GM21390 (cell line): ENCODE results near the gene RGP1.

Experiments used
- ATAC-seq: cut with Tn5 transposase; IDR thresholded peaks from one replicate; pipeline ENCODE4 v1.9.1; 2021; ENCODE audit not compliant: unreplicated experiment

The RGP1 gene

GRCh38 chr9:35718721-35719511 lies 30.2 kb upstream of the RGP1 start:
- no peak for ATAC-seq

DNA sequence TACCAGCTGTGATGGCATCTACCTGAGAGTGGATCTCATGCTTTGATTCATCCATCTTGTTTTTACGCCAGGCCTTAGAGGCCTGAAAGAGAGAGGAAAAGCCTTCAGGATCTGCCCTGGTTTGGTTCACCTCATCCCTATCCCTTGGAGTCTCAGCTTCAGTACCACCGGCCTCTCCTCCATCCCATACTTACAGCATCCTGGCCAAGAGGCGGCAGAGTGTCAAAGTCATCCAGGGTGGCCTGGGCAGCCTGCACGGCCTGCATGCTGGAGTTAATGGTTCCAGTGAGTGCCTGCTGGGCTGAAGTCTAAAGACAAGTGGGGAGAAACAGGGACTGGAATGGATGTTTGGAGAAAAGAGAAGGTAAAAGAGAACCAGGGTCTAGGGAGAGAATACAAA lies 29.5 kb upstream of the RGP1 start:
- no peak for ATAC-seq

GRCh38 chr9:35723426-35723825 lies 25.7 kb upstream of the RGP1 start:
- ATAC-seq, result no peak

GRCh38 chr9:35723908-35724307 lies 25.2 kb upstream of the RGP1 start:
- ATAC-seq, result no peak

DNA sequence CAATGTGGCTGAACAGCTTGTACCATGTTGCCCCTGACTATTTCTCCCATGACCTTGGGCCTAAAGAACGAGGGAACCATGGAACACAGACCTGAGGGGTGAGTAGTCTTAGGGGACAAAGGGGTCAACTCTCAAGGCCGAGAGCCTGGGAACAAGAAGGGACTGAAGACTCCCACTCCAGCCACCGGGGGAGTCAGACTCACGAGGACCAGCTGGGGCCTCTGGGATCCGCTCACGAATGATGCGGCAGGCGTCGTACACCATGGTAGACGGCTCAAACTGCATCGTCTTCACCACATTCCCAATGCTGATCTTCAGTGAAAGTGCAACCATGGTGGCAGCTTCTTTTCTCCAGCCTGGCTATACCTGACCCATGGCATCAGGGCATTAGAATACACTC lies 23.7 kb upstream of the RGP1 start:
- ATAC-seq, result no peak

- no peak for ATAC-seq
Observed at GRCh38 chr9:35726931-35727330, 22.2 kb upstream of the RGP1 start.

GRCh38 chr9:35727676-35728040 lies 21.4 kb upstream of the RGP1 start:
- ATAC-seq, result no peak

DNA sequence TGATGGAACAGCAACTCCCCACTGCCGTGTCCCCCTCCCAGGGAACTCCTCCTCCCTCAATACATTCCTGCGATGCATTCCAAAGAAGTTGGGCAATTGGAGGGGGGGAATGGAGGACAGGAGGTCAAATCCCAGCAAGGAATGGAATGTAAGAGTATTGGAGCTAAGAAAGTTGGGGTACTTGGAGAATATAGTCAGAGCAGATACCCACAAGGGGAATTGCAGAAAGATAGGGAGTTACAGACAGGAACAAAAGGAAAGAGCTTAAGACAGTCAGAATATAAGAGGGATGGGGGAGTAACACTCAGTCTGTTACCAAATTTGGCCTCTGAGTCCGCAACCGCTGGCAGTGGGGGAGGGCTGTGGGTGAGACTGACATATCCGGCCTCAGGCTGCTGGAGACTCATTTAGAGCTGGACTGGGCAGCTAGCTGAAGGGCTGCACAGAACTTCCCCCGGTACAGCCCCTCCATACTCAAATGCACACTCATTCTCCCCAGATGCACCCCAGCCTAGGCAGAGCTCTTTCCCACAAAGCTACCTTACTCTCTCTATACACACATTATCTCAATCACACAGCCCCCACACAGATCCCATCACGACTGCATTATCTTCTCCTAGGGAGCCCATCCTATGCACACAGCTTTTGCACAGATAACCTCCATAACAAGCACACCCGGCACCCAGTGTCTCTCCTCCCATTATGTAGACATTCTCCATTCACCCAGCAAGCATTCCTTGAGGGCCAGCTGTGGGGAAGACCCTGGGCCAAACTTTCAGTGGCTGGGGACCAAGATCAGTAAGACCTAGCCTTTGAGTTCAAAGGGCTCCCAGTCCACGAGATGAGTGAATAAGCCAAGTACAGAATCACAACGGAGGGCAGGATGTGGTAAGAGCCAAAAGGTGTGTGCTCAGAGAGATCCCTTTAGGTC lies 20.8 kb upstream of the RGP1 start:
- ATAC-seq, result no peak

GRCh38 chr9:35729101-35729500 lies 20.0 kb upstream of the RGP1 start:
- ATAC-seq, result no peak

GRCh38 chr9:35729700-35730485 lies 19.2 kb upstream of the RGP1 start:
- ATAC-seq, result no peak

GRCh38 chr9:35730486-35730854 lies 18.6 kb upstream of the RGP1 start:
- ATAC-seq, result no peak

DNA sequence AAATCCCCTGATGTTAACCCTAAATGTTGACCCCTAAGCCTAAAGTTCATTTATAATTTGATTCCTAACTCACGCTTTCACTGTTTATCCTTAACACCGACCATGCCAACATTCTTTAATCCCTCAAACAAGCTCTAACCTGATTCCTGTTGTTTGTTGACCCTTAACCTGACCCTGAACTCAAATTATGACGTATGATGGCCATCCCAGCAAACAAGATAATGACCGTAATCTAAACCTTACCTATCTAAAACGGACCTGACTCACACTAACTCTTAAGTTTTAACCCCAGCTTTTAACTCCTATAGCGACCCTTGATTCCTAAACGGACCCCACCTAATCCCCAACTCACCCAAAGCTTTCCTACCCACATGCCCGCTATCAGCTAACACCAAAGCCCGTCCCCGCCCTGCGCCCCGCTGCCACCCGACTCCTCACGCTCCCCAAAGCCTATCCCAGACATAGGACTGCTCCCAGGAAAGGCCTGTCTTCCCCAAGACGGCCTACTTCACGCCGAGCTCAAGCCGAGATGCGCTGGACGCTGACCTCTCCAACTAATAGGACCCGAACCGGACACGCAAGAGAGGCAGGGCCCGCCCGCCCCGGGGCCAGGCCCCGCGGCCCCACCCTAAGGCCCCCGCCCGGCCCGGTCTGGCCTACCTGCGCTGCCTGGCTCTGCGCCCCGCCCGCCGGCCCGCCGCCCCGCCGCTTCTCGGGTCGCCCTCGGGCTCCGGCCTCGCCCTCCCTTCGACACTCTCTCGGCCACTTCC lies 17.5 kb upstream of the RGP1 start:
- no peak for ATAC-seq

DNA sequence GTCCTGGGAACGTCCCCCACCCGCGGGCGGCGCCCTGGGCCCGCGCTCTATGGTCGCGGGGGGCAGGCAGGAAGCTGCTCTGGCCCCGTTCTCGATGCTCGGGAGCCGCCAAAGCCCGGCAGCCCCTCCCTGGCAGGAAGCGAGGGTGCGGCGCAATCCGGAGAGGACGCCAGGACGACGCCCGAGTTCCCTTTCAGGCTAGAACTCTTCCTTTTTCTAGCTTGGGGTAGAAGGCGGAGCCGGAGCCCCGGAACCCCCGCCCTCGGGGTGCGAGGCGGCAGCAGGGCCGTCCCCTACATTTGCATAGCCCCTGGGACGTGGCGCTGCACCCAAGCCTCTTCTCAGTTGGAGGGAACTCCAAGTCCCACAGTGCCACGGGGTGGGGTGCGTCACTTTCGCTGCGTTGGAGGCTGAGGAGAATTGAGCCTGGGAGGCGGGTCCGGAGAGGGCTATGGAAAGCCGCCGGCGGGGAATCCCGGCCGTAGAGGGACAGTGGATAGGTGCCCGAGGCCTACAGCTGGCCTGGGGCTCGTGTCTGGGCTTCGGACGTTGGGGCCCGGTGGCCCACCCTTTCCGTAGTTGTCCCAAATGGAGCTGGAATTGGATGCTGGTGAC lies 16.8 kb upstream of the RGP1 start, which contains the start of the genes CREB3 and TLN1:
Gene CREB3, plus strand, starts transcription at position 482 of the 615 bp plus-strand sequence. Its CDS starts 107 bp downstream, at position 589.
Gene TLN1, minus strand, starts transcription at position 11 of the 615 bp plus-strand sequence. CDS start 6,501 bp downstream, outside the sequence.
- ATAC-seq, result peak; percentile 78

DNA sequence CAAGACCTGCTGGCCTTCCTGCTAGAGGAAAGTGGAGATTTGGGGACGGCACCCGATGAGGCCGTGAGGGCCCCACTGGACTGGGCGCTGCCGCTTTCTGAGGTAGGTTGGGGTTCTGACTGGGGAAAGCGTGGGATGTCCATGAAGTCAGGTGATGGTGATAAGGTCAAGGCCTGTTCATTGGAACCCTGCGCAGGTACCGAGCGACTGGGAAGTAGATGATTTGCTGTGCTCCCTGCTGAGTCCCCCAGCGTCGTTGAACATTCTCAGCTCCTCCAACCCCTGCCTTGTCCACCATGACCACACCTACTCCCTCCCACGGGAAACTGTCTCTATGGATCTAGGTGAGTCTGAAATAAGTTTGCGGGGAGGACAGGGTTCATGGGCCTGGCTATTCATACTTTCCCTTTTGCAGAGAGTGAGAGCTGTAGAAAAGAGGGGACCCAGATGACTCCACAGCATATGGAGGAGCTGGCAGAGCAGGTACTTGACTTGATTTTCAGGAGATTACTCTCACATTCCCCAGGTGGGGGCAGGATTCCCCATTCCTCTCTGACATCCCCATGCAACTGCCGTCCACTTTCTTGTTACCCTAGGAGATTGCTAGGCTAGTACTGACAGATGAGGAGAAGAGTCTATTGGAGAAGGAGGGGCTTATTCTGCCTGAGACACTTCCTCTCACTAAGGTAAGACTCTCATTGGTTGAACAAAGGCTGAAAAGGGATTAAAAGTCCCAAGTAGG lies 16.1 kb upstream of the RGP1 start:
- no peak for ATAC-seq

DNA sequence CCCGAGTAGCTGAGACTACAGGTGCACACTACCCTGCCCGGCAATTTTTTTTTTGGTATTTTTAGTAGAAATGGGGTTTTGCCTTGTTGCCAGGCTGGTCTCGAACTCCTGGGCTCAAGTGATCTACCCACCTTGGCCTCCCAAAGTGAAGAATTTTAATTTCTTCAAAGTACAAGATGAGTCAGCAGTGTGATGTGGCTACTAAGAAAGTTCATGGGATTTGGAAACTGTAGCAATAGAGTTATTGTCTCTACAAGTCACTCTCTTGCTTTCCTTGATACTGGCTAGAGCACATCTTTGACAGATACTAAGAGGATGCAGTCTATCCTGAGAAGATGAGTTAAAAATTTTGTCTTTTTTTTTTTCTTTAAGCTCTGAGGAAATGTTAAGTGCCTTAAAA lies 15.0 kb upstream of the RGP1 start:
- ATAC-seq, result no peak

DNA sequence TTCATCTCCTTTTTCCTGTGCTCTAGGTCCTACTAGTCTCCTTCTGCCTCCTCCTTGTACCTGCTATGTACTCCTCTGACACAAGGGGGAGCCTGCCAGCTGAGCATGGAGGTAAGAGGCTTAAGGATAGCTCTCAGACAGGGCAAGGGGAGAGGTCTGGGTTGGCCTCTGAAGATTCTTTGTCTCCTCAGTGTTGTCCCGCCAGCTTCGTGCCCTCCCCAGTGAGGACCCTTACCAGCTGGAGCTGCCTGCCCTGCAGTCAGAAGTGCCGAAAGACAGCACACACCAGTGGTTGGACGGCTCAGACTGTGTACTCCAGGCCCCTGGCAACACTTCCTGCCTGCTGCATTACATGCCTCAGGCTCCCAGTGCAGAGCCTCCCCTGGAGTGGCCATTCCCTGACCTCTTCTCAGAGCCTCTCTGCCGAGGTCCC lies 12.9 kb upstream of the RGP1 start:
- no peak for ATAC-seq

GRCh38 chr9:35737143-35737542 lies 11.9 kb upstream of the RGP1 start:
- no peak for ATAC-seq

DNA sequence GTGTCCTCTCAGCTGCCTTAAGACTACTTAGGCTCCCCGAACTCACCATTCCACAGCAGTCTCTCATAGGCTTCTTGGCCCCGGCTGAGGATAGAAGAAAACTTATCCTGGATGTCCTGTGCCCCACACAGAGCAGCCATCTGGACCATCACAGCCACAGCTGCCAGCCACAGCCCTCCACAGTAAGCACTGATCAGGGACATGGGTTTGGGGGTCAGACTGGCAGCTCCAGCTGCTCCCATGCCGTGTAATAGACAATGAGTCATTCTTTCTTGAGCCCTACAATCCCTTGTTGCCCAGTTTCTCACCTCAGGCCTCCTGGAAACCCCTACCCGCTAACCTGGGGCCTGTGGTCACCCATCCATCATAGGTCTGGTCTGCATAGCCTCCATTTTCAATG lies 10.9 kb upstream of the RGP1 start:
- no peak for ATAC-seq

- ATAC-seq, result no peak
Observed at GRCh38 chr9:35738924-35739323, 10.2 kb upstream of the RGP1 start.
